Measurements from ENCODE around the gene STAC. TPM values are rescaled to one million over a fixed set of nuclear protein-coding genes. Genes with fewer than 3 reads are reported as not detected.

The STAC gene
- total and polyA plus RNA-seq, 2 donors (not counting 3 experiments of a cell fraction or from before 2014, with no cell fraction given) = 0.03 to 0.88 TPM

- no TSS peak for BruUV-seq (replicated peaks)
Observed at GRCh38 chr3:36494461-36495109, 114.3 kb downstream of the STAC start.

GRCh38 chr3:36496684-36497633, 116.7 kb downstream of the STAC start:
- POLR2A ChIA-PET = no interaction called here
- Histone ChIP-seq H3K36me3 (ENCODE audit: control insufficient read depth in 2 of 2, extremely low read depth in 1 of 2, insufficient read depth in 2 of 2, low read length in 2 of 2) (no peaks in the 10 kb centered on the region), H3K4me2 (ENCODE audit: insufficient read depth, low read length) (no peak overlapping the region), H2AFZ (ENCODE audit: low read depth, low read length) (no peak overlapping the region), H3K27ac (ENCODE audit: insufficient read depth, low read depth, low read length) (no peak overlapping the region), H3K4me1 (ENCODE audit: control insufficient read depth, extremely low read depth, insufficient read depth, low read length) (no peaks in the 10 kb centered on the region), H3K9ac (replicated peaks; ENCODE audit: extremely low read depth, insufficient read depth, low read length) (no peak overlapping the region), H4K20me1 (replicated peaks; ENCODE audit: control insufficient read depth, extremely low read depth, insufficient read depth, low read length) (no peaks in the 10 kb centered on the region), H3K9me3 (replicated peaks; ENCODE audit: control insufficient read depth, insufficient read depth, low read length) (no peaks in the 10 kb centered on the region), H3K27me3 (ENCODE audit: control insufficient read depth in 2 of 2, insufficient read depth in 2 of 2, low read length in 2 of 2) (no peaks in the 10 kb centered on the region), H3K4me3 (replicated peaks in 1 of 3; ENCODE audit: insufficient read depth in 1 of 3, low read depth in 1 of 3, low read length in 3 of 3) (no peak overlapping the region), H3K79me2 (ENCODE audit: control insufficient read depth, insufficient read depth, low read length) (no peaks in the 10 kb centered on the region), H3K9me1 (replicated peaks; ENCODE audit: control insufficient read depth, extremely low read depth, insufficient read depth, low read length) (no peaks in the 10 kb centered on the region)
- intact Hi-C loops (cut with micrococcal nuclease) (no loop called here), dilution Hi-C loops (cut with MboI; ENCODE audit: extremely low pct_ligation_motif_present, low sequenced_read_pairs) (no loop called here)
- no TSS peak for BruUV-seq (replicated peaks)
- no peak for TF ChIP-seq POLR2A (IDR thresholded peaks at IDR 0.05; ENCODE audit: low read depth, low read length)
- no peak for TF ChIP-seq EZH2 (IDR thresholded peaks at IDR 0.05; ENCODE audit: borderline replicate concordance, low read depth, low read length, severe bottlenecking)
- no peak for TF ChIP-seq JUN (IDR thresholded peaks at IDR 0.05; ENCODE audit: borderline replicate concordance, insufficient read depth, insufficient read length, low read depth)
- no peak for TF ChIP-seq POLR2AphosphoS5 (IDR thresholded peaks at IDR 0.05; ENCODE audit: insufficient read depth, low read depth, low read length)
- TF ChIP-seq GATA2 (IDR thresholded peaks at IDR 0.05; ENCODE audit: insufficient read depth, insufficient read length, low read depth, low read length) = no peak
- TF ChIP-seq MYC (IDR thresholded peaks at IDR 0.05; ENCODE audit: low read depth, low read length) = no peak
- TF ChIP-seq FOS (IDR thresholded peaks at IDR 0.05; ENCODE audit: borderline replicate concordance, insufficient read depth, low read length) = no peak
- no peak for TF ChIP-seq MAX (IDR thresholded peaks at IDR 0.05; ENCODE audit: insufficient read depth, insufficient read length)
- TF ChIP-seq CTCF (IDR thresholded peaks at IDR 0.05; ENCODE audit: extremely low read depth in 1 of 2, insufficient read depth in 1 of 2, low read depth in 1 of 2, low read length in 2 of 2) = no peak
- FAIRE-seq (no peak), DNase-seq (ENCODE audit: low read depth, low spot score) (no peak)
- CTCF ChIA-PET = no interaction called here

More at GRCh38 chr3:36494461-36495109, 114.3 kb downstream of the STAC start:
- no peaks in the 10 kb centered on the region for H3K4me1 ChIP-seq (ENCODE audit: control insufficient read depth, extremely low read depth, insufficient read depth, low read length)
- no peak overlapping the region for H3K4me2 ChIP-seq (ENCODE audit: insufficient read depth, low read length)
- no peaks in the 10 kb centered on the region for H4K20me1 ChIP-seq (replicated peaks; ENCODE audit: control insufficient read depth, extremely low read depth, insufficient read depth, low read length)
- H3K4me3 ChIP-seq (replicated peaks in 1 of 3; ENCODE audit: insufficient read depth in 1 of 3, low read depth in 1 of 3, low read length in 3 of 3) = no peak overlapping the region
- H3K27me3 ChIP-seq (ENCODE audit: control insufficient read depth in 2 of 2, insufficient read depth in 2 of 2, low read length in 2 of 2) = no peaks in the 10 kb centered on the region
- H3K36me3 ChIP-seq (ENCODE audit: control insufficient read depth in 2 of 2, extremely low read depth in 1 of 2, insufficient read depth in 2 of 2, low read length in 2 of 2) = no peaks in the 10 kb centered on the region
- no peak for TF ChIP-seq MAX (IDR thresholded peaks at IDR 0.05; ENCODE audit: insufficient read depth, insufficient read length)
- H3K9me3 ChIP-seq (replicated peaks; ENCODE audit: control insufficient read depth, insufficient read depth, low read length) = no peaks in the 10 kb centered on the region
- ChIA-PET CTCF (no interaction called here), POLR2A (no interaction called here)
- no peaks in the 10 kb centered on the region for H3K9me1 ChIP-seq (replicated peaks; ENCODE audit: control insufficient read depth, extremely low read depth, insufficient read depth, low read length)
- H3K79me2 ChIP-seq (ENCODE audit: control insufficient read depth, insufficient read depth, low read length) = no peaks in the 10 kb centered on the region
- no peak overlapping the region for H3K9ac ChIP-seq (replicated peaks; ENCODE audit: extremely low read depth, insufficient read depth, low read length)
- H2AFZ ChIP-seq (ENCODE audit: low read depth, low read length) = no peak overlapping the region
- intact Hi-C loops (cut with micrococcal nuclease) (no loop called here), dilution Hi-C loops (cut with MboI; ENCODE audit: extremely low pct_ligation_motif_present, low sequenced_read_pairs) (no loop called here)
- FAIRE-seq (no peak), DNase-seq (ENCODE audit: low read depth, low spot score) (no peak)
- no peak overlapping the region for H3K27ac ChIP-seq (ENCODE audit: insufficient read depth, low read depth, low read length)

All from endothelial cell of umbilical vein (primary cell).